MCF 10A (cell line): ENCODE data around the gene NOP14. TPM values are rescaled to one million over a fixed set of nuclear protein-coding genes. Genes with fewer than 3 reads are reported as not detected.
"Not testable (repeated sequence)": the region's sequence is repeated elsewhere in the genome, so short reads cannot be mapped to it uniquely, and the experiment has no call there.

ENCODE experiments used
- BruUV-seq: library from RNA; stranded (reverse); fragments of 400-500 nt; replicated peaks from 2 replicates; lab custom pipeline; 2021; lab: Mats Ljungman, UMichigan
- CTCF ChIA-PET: fragments of 300-600 bp; sonication (Branson Sonifier 250); formaldehyde crosslinking; extraction: SDS; loops from one replicate; lab custom pipeline; 2021; ENCODE audit warnings: antibody characterized with exemption, inconsistent platforms; lab: Yijun Ruan, JAX
- POLR2A ChIA-PET: fragments of 300-600, 350-650 bp; sonication (Branson Sonifier 250); formaldehyde crosslinking; extraction: SDS; loops from one replicate; lab custom pipeline; 2020; ENCODE audit warnings: antibody characterized with exemption, inconsistent platforms; lab: Yijun Ruan, JAX
- DNase-seq: peaks from one replicate; pipeline ENCODE4 v3.0.0-alpha.2; 2018; ENCODE audit not compliant: unreplicated experiment
- H3K27ac Mint-ChIP-seq: one replicate; pipeline ENCODE4 v1.8.0; 2022; ENCODE audit warnings: mild to moderate bottlenecking, low read depth, mixed read lengths; ENCODE audit not compliant: unreplicated experiment
- H3K27me3 Mint-ChIP-seq: one replicate; pipeline ENCODE4 v1.8.0; 2022; ENCODE audit warnings: mixed read lengths; ENCODE audit not compliant: insufficient read depth, unreplicated experiment
- H3K36me3 Mint-ChIP-seq: one replicate; pipeline ENCODE4 v1.8.0; 2022; ENCODE audit warnings: mild to moderate bottlenecking, moderate library complexity, mixed read lengths; ENCODE audit not compliant: insufficient read depth, unreplicated experiment
- H3K4me1 Mint-ChIP-seq: one replicate; pipeline ENCODE4 v1.8.0; 2022; ENCODE audit warnings: mixed read lengths; ENCODE audit not compliant: insufficient read depth, unreplicated experiment
- H3K4me3 Mint-ChIP-seq: one replicate; pipeline ENCODE4 v1.8.0; 2022; ENCODE audit warnings: mild to moderate bottlenecking, moderate library complexity, mixed read lengths; ENCODE audit not compliant: unreplicated experiment
- H3K9me3 Mint-ChIP-seq: one replicate; pipeline ENCODE4 v1.8.0; 2022; ENCODE audit warnings: mixed read lengths; ENCODE audit not compliant: unreplicated experiment
- intact Hi-C: fragments of 100-400 bp; cut with micrococcal nuclease; formaldehyde crosslinking; loops from 2 replicates; pipeline ENCODE4 v1.14.1; 2022
- total RNA-seq: library from RNA; stranded (reverse); gene quantifications from 2 replicates; pipeline ENCODE4 v1.2.3, GENCODE V29; 2022
- TF ChIP-seq, protein P1 (sequence below): fragments of 200-600 bp; IDR thresholded peaks from one replicate; pipeline ENCODE4 v1.8.0; 2022; ENCODE audit warnings: antibody characterized with exemption, mild to moderate bottlenecking; ENCODE audit not compliant: unreplicated experiment

Gene NOP14
- total RNA-seq, 1 experiment from 2014 or later: 65.6 TPM

DNA sequence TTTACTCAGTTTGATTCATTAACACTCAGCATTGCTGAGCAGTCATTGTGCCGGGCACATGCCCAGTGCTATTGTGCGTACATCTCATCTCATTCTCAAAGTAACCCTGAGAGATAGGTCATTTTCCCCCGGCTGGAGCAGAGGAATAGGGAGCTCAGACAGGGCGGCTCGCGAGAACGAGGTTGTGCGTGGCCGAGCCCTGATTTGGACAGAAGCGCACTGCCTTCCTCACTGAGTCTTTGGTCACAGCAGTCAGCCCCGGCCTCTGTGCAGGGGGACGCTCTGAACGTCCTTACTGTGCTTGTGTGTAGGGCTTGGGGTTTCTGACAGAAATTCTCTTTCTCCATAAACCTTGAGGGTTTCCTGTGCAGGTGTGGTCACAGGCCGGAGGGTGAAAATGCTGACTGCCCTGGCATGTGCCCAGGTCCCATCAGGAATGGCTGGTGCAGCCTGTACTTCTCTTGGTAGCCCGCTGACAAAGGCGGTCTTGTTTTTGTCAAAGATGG is 39.5 kb downstream of the NOP14 start:
- DNase-seq: no peak
- ChIA-PET CTCF (interaction anchor here (0.6 kb wide), 2 partner anchors 159 to 160 kb away, joined by 3 to 5 read pairs; no protein-coding TSS in a partner anchor), POLR2A (no interaction called here)
- Mint-ChIP-seq H3K36me3 (peaks cover 41% of the 10 kb centered on the region), H3K4me3 (no peak overlapping the region), H3K27me3 (no peaks in the 10 kb centered on the region), H3K9me3 (no peaks in the 10 kb centered on the region), H3K27ac (peak overlapping the region; percentile 75), H3K4me1 (peaks cover 7% of the 10 kb centered on the region)
- no TSS peak for BruUV-seq
- intact Hi-C loops: no loop called here
- TF ChIP-seq, protein P1, sequence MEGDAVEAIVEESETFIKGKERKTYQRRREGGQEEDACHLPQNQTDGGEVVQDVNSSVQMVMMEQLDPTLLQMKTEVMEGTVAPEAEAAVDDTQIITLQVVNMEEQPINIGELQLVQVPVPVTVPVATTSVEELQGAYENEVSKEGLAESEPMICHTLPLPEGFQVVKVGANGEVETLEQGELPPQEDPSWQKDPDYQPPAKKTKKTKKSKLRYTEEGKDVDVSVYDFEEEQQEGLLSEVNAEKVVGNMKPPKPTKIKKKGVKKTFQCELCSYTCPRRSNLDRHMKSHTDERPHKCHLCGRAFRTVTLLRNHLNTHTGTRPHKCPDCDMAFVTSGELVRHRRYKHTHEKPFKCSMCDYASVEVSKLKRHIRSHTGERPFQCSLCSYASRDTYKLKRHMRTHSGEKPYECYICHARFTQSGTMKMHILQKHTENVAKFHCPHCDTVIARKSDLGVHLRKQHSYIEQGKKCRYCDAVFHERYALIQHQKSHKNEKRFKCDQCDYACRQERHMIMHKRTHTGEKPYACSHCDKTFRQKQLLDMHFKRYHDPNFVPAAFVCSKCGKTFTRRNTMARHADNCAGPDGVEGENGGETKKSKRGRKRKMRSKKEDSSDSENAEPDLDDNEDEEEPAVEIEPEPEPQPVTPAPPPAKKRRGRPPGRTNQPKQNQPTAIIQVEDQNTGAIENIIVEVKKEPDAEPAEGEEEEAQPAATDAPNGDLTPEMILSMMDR: no peak

DNA sequence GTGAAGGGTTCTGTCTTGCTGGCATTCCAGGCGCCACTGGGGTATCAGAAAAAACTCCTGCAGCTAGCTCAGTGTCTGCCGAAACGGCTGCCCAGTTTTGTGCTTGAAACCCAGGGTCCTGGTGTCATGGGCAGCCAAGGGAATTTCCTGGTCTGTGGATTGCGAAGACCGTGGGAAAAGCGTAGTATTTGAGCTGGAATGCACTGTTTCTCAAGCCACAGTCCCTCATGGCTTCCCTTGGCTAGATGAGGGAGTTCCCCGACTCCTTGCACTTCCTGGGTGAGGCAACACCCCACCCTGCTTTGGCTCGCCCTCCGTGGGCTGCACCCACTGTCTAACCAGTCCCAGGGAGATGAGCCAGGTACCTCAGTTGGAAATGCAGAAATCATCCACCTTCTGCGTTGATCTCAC is 40.1 kb downstream of the NOP14 start:
- no TSS peak for BruUV-seq
- TF ChIP-seq, protein P1: no peak
- CTCF ChIA-PET: interaction anchor here (0.6 kb wide), 1 partner anchor 159 kb away, joined by 5 read pairs; no protein-coding TSS in a partner anchor
- Mint-ChIP-seq H3K4me3 (no peak overlapping the region), H3K36me3 (peaks cover 36% of the 10 kb centered on the region), H3K9me3 (no peaks in the 10 kb centered on the region), H3K4me1 (peaks cover 7% of the 10 kb centered on the region), H3K27me3 (no peaks in the 10 kb centered on the region), H3K27ac (peak overlapping the region; percentile 75)
- POLR2A ChIA-PET: interaction anchor here (0.5 kb wide), 1 partner anchor 13 kb away, joined by 3 read pairs; no protein-coding TSS in a partner anchor
- peak; percentile 61 for DNase-seq
- intact Hi-C loops: no loop called here

DNA sequence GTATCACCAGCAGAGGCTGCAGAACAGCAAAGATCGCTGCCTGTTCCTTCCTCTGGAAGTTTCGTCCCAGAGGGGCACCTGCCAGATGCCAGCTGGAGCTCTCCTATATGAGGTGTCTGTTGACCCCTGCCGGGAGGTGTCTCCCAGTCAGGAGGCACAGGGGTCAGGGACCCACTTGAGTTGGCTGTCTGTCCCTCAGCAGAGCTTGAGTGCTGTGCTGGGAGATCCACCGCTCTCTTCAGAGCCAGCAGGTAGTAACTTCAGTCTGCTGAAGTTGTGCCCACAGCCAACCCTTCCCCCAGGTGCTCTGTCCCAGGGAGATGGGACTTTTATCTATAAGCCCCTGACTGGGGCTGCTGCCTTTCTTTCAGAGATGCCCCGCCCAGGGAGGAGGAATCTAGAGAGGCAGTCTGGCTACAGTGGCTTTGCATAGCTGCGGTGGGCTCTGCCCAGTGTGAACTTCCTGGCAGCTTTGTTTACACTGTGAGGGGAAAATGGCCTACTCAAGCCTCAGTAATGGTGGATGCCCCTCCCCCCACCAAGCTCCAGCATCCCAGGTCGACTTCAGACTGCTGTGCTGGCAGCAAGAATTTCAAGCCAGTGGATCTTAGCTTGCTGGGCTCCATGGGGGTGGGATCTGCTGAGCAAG is 40.6 kb downstream of the NOP14 start:
- H3K4me3 Mint-ChIP-seq, H3K9me3 Mint-ChIP-seq, BruUV-seq, H3K27me3 Mint-ChIP-seq, DNase-seq, intact Hi-C loops, H3K4me1 Mint-ChIP-seq, H3K27ac Mint-ChIP-seq, CTCF ChIA-PET: not testable (repeated sequence)
- H3K36me3 Mint-ChIP-seq: peaks cover 30% of the 10 kb centered on the region
- POLR2A ChIA-PET: interaction anchor here (0.5 kb wide), 1 partner anchor 14 kb away, joined by 3 read pairs; no protein-coding TSS in a partner anchor

DNA sequence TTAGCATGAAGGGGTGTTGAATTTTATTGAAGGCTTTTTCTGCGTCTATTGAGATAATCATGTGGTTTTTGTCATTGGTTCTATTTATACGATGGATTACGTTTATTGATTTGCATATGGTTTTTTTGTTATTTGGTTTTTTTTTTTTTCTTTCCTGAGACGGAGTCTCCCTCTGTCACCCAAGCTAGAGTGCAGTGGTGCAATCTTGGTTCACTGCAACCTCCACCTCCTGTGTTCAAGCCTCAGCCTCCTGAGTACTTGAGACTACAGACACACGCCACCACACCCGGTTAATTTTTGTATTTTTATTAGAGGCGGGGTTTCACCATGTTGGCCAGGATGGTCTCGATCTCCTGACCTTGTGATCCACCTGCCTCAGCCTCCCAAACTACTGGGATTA is 44.5 kb downstream of the NOP14 start:
- BruUV-seq, H3K27me3 Mint-ChIP-seq, H3K4me3 Mint-ChIP-seq, H3K9me3 Mint-ChIP-seq, H3K27ac Mint-ChIP-seq, intact Hi-C loops, DNase-seq, H3K4me1 Mint-ChIP-seq: not testable (repeated sequence)
- ChIA-PET POLR2A (interaction anchor here (1.2 kb wide), 1 partner anchor 17 kb away, joined by 3 read pairs; no protein-coding TSS in a partner anchor), CTCF (interaction anchor here (0.7 kb wide), 1 partner anchor 560 kb away, joined by 3 read pairs; no protein-coding TSS in a partner anchor)
- H3K36me3 Mint-ChIP-seq: peaks cover 47% of the 10 kb centered on the region

DNA sequence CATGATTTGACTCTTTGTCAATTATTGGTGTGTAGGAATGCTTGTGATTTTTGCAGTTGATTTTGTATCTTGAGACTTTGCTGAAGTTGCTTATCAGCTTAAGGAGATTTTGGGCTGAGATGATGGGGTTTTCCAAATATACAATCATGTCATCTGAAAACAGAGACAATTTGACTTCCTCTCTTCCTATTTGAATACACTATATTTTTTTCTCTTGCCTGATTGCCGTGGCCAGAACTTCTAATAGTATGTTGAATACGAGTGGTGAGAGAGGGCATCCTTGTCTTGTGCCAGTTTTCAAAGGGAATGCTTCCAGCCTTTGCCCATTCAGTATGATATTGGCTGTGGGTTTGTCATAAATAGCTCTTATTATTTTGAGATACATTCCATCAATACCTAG is 44.9 kb downstream of the NOP14 start:
- H3K27me3 Mint-ChIP-seq, H3K27ac Mint-ChIP-seq, BruUV-seq, DNase-seq, H3K4me3 Mint-ChIP-seq, H3K9me3 Mint-ChIP-seq, intact Hi-C loops, H3K4me1 Mint-ChIP-seq: not testable (repeated sequence)
- ChIA-PET POLR2A (interaction anchor here (1.2 kb wide), 1 partner anchor 17 kb away, joined by 3 read pairs; no protein-coding TSS in a partner anchor), CTCF (interaction anchor here (0.7 kb wide), 1 partner anchor 561 kb away, joined by 3 read pairs; no protein-coding TSS in a partner anchor)
- H3K36me3 Mint-ChIP-seq: peaks cover 50% of the 10 kb centered on the region

DNA sequence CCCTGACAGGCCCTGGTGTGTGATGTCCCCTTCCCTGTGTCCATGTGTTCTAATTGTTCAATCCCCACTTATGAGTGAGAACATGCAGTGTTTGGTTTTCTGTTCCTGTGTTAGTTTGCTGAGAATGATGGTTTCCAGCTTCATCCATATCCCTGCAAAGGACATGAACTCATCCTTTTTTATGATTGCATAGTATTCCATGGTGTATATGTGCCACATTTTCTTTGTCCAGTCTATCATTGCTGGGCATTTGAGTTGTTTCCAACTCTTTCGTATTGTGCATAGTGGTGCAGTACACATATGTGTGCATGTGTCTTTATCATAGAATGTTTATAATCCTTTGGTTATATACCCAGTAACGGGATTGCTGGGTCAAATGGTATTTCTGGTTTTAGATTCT is 46.5 kb downstream of the NOP14 start:
- ChIA-PET POLR2A (interaction anchor here (1.1 kb wide), 1 partner anchor 19 kb away, joined by 4 read pairs; no protein-coding TSS in a partner anchor), CTCF (interaction anchor here (0.7 kb wide), 1 partner anchor 28 kb away, joined by 3 read pairs; no protein-coding TSS in a partner anchor)
- H3K27ac Mint-ChIP-seq, DNase-seq, H3K27me3 Mint-ChIP-seq, intact Hi-C loops, H3K4me3 Mint-ChIP-seq, H3K9me3 Mint-ChIP-seq, H3K4me1 Mint-ChIP-seq, BruUV-seq: not testable (repeated sequence)
- H3K36me3 Mint-ChIP-seq: peaks cover 56% of the 10 kb centered on the region
